NCI-H128 (cell line): ENCODE results near the gene MBOAT1.

ENCODE experiments used
- DNase-seq: peaks from one replicate; lab custom pipeline; 2025; ENCODE audit not compliant: unreplicated experiment; lab: John Stamatoyannopoulos, UW

Gene MBOAT1

GRCh38 chr6:20235041-20235440 lies 22.8 kb upstream of the MBOAT1 start:
- no peak for DNase-seq

- DNase-seq, result no peak
These were observed 21.9 kb upstream of the MBOAT1 start for GRCh38 chr6:20234136-20234535.

GRCh38 chr6:20233007-20233730 lies 20.9 kb upstream of the MBOAT1 start:
- DNase-seq, result no peak

DNA sequence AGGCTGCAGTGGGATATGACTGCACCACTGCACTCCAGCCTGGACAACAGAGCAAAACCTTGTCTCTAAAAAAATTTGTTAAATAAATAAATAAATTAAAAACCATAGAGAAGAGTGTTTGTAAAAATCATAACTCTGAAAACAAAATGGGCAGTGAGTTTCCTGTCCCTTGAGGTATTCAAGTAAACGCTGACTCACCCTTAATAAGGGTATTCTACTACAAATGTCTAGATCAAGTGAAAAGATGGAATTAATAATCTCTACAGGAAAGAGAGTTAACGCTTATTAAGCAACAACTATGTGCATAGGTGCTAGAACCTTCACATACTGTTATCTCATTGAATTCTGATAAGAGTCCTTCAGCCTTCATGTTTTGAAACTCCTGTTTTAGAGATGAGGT lies 19.9 kb upstream of the MBOAT1 start:
- no peak for DNase-seq

DNA sequence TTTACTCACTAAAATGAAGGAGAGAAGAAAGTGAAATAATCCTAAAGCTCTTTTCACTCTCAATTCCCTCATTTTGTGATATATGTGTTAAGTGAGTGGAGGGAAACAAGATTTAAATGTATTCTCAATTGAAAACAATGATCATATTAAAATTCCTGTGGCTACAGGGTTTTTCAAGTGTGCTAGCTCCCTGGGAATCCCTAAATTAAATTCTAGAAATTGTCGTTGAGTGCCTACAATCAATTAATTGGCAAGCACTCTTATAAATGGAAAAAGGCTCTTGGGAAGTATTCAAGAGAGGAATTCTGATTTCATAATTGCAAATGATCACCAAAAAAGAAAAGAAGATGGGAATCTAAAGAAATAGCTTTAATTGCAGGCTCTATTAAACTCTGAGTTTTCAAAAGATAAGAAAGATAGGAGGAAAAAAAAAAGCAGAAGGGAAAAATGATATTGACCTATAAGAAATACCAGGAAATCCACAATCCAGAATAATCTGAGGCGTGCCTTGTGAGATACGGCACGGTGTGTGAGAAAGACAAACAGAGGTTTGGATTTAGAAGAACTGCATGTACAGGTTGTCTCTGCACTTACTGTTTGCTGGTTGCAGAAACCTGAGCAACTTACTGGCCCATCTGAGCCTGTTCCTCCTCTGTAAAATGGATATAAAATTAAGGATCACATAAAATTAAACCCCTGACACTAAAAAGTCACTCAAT lies 18.3 kb upstream of the MBOAT1 start:
- DNase-seq, result no peak

- no peak for DNase-seq
These were observed 17.6 kb upstream of the MBOAT1 start for GRCh38 chr6:20229881-20230280.

DNA sequence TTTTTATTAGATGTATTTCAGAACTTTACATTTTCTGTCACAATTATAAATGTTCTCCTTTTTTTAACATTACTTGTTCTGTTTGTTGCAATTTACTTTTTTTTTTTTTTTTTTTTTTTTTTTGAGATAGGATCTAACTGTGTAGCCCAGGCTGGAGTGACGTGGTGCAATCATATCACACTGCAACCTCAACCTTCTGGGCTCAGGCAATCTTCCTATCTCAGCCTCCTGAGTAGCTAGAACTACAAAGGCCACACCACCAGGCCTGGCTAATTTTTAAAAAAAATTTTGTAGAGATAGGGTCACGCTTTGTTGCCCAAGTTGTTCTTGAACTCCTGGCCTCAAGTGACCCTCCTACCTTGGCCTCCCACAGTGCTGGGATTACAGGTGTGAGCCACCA lies 15.1 kb upstream of the MBOAT1 start:
- no peak for DNase-seq

DNA sequence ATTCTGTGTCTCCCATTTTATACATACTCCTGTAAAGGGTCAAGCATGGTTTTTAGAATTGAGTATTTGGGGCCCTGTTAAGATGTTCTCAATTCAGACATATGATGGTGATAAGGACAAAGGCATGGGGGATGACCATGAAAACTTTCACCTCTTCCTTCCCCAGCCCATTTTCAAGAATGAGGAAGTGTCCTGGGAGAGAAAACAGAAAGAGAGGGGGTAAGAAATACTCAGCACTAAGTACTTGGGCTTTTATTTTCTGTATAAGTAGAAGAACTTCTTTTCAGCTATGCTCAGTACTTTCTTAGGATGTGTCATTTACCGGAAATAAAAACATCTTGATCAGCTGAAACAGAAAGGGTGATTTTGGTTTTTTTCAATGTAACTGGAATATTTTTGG lies 10.9 kb upstream of the MBOAT1 start:
- DNase-seq, result no peak

DNA sequence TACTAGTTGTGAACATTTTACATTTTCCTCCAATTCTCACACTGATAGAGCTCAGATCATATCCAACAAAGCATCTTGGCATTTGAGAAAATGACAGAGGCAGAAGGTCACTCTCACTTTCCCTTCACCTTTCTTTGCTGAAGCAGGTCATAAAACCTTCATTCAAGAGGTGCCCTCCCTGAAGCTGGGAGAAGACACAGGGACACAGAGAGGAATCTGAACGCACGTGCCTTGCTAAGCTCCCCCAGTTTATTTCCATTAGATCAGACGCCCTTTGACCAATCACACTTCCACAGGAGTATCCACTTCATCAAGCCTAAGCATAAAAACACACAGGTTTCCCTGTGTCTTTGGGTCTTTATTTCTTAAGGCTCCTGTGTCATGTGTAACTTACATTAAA lies 9.2 kb upstream of the MBOAT1 start:
- no peak for DNase-seq

DNA sequence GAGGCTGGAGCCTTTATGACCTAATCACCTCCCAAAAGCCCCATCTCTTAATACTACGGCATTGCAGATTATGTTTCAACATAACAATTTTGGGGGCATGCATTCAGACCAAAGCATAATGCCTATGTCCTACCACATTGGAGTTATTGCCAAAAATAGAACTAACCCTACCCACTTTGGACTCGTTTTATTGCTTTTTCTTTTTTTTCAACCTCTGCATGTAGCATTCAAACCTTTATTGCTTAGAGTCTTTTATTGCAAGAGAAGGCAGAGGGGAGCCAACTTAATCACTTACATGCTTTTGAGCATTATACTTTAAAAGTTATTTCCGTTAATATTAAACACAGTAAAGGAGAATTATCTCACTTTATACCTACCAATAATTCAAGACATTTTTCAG lies 8.1 kb upstream of the MBOAT1 start:
- DNase-seq, result no peak

GRCh38 chr6:20217891-20218290 lies 5.6 kb upstream of the MBOAT1 start:
- DNase-seq, result no peak

DNA sequence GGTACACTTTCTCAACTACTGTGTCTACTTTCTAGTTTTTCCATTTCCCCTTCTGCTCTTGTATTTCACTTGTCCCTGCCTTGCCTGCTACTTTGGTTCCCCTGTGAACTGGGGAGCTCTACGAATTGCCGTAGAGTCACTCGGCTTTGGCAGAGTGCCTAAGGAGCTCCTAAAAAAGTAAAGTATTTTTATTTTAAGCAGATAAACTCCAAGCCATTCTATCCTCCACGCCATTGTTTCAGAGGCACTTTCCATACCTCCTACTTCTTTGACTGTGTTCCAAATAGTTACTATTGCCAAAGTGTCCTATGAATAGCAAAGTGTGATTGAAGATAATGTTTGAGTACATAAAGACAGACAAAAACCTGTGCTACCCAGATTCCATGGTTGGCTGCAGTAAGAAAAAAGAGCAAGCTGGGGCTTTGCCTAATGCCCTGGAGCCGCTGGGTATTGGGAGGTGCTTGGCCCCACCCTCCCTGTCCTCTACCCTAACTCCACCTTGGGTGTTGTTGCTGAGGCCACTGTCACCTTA lies 5.1 kb upstream of the MBOAT1 start:
- no peak for DNase-seq

- no peak for DNase-seq
These were observed 3.0 kb upstream of the MBOAT1 start for GRCh38 chr6:20215310-20215709.

GRCh38 chr6:20213271-20213798 lies 1.1 kb upstream of the MBOAT1 start:
- no peak for DNase-seq

GRCh38 chr6:20211941-20212391 lies 303 bp downstream of the MBOAT1 start:
- no peak for DNase-seq

GRCh38 chr6:20211037-20211940 lies 980 bp downstream of the MBOAT1 start:
- no peak for DNase-seq

DNA sequence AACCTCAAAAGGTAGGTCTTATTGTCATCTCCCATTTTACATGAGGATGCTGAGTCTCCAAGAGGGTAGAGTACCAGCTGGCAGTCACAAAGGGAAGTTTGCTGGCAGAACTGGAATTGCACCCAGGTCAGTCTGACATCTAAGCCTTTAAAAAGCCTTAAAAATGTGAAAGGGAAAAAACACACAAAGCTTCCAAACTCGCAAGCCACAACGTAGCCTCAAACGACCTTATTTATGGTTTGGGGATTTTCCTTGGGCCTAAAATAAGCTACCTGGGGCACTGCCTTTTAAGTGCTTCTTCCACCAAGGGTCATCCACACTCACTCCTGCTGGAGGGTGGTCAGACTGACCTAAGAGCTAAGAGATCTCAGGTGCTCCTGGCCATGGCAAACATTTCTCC lies 2.1 kb downstream of the MBOAT1 start:
- no peak for DNase-seq

DNA sequence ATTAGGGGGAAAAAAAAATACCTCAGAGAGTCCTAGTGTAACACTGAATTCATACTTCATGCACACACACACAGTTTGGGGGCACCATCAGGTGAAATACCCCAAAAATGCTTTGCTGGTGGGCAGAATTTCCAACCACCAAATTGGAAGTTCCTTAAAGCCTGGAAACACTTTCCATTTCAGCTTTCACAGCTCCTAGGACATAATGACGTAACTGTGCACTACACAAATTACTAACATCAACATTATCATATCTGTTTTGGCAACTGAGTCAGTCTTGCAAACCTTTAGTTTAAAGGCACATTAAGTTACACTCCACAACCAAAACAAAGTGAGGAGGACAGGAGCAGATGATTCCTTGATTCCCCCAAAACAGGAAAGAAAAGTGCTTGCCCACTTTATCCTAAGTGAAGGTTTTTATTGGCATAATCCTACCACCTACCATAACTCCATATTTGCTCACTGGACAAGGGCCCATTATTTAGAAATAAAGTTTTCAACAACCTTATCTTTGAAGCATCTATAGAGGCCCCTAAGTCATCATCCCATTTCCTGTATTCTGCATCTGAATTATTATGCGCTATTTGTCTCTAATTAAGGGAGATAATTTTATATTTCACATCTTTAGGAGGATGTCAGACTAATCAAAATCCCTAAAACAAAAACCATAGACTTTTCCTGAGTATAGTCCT lies 3.4 kb downstream of the MBOAT1 start:
- no peak for DNase-seq

DNA sequence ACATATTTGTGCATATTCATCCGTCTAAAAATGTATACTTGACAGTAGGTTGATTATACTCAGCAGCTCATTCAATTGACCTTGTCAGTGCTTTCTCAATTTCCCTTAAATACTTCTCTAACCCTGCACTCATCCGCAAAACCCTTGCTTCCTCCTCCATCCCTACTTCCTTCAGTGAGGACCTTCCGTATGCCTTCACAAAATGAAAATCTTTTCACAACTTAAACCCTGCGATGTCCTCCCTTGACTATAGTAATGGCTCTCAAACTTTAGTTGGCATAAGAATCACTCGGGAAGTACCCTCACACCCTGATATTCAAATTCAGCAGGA lies 5.2 kb downstream of the MBOAT1 start:
- no peak for DNase-seq

DNA sequence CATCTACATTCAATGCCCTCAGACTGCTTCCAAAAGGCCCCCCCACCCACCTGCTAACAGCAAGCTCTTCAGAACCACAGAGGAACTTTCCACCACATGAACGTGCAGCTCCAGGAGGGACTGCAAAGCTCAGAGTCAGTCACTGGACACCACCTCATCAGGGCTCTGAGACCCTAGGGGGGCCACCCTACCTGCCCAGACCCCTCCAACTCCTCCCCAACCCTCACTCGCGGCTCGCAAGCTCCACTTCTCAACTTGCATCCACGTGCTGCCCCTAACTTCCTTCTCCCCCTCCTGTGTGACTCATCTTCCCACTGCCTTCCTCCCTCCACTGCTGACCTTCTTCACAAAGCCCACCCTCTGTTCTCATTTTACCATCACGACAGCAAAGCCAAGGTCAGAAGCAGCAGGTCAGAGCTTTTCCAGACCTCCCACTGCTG lies 6.5 kb downstream of the MBOAT1 start:
- no peak for DNase-seq

DNA sequence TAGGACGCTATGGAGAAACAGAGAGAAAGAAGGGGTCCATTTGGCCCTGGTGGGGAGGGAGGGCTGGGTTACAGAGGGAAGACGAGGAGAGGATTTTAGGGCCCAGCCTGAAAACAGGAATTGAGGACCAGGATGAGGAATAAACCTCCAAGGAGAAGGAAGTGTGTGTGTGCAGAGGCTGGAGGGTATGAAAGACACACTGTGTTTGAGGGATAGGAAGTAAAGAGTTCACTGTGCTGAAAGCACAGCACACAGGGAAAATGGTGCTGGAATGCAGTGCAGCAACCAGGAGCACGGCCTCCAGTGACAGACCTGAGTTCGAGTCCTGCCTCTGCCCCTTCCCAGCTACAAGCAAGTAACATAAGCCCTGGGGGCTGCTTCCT lies 7.8 kb downstream of the MBOAT1 start:
- DNase-seq, result no peak
